HepG2 (cell line): ENCODE data around the gene CD28. TPM values are rescaled to one million over a fixed set of nuclear protein-coding genes. Genes with fewer than 3 reads are reported as not detected.

Source experiments
- ATAC-seq: fragments of 200-7000 bp; cut with Tn5 transposase; 3 replicates; pipeline ENCODE4 v1.9.1; 2020; ENCODE audit warnings: mild to moderate bottlenecking, moderate library complexity
- BruUV-seq: library from RNA; stranded (reverse); fragments of 400-500 nt; replicated peaks from 2 replicates; lab custom pipeline; 2021; lab: Mats Ljungman, UMichigan
- CTCF ChIA-PET: fragments of 300-600 bp; formaldehyde crosslinking; extraction: SDS; loops from one replicate; lab custom pipeline; 2021; ENCODE audit warnings: low total read pairs, inconsistent platforms, low intra/inter-chr PET ratio; lab: Yijun Ruan, JAX
- POLR2A ChIA-PET: fragments of 350-600 bp; sonication (Branson Sonifier 250); formaldehyde crosslinking; loops from one replicate; lab custom pipeline; 2020; ENCODE audit warnings: antibody characterized with exemption, inconsistent platforms; lab: Yijun Ruan, JAX
- DNase-seq: peaks from one replicate; pipeline ENCODE4 v3.0.0-alpha.2; 2015; ENCODE audit warnings: low spot score
- FAIRE-seq: peaks from 3 replicates; lab custom pipeline; 2011; peaks lifted over from hg19 to GRCh38; lab: Jason Lieb, UNC
- H2AFZ ChIP-seq: one replicate; pipeline ENCODE4 v1.6.1; 2011; ENCODE audit warnings: low read length, inconsistent platforms
- H3K27ac ChIP-seq: fragments of 300-600 bp; 3 replicates; pipeline ENCODE4 v1.8.0; 2011; ENCODE audit warnings: mixed run types, mild to moderate bottlenecking, mixed read lengths, low read length, inconsistent platforms; ENCODE audit not compliant: insufficient read depth; ENCODE audit errors: extremely low read length
- H3K27me3 ChIP-seq, 2 experiments: fragments of 200-600 bp in 1 of 2; 2 replicates in 1 of 2; 3 replicates in 1 of 2; pipeline versions ENCODE4 v1.6.0 to v1.8.0; 2011; ENCODE audit warnings: low read length in 2 of 2, mild to moderate bottlenecking in 2 of 2, moderate library complexity in 2 of 2, inconsistent platforms in 1 of 2; ENCODE audit not compliant: insufficient read depth in 2 of 2, control insufficient read depth in 1 of 2
- H3K36me3 ChIP-seq, 2 experiments: fragments of 200-600 bp in 1 of 2; replicated peaks in 1 of 2; 2 replicates in 1 of 2; 3 replicates in 1 of 2; pipeline versions ENCODE4 v1.5.1 to v1.8.0; 2011; ENCODE audit warnings: low read length in 2 of 2, inconsistent platforms in 1 of 2; ENCODE audit not compliant: insufficient read depth in 2 of 2, control insufficient read depth in 1 of 2
- H3K4me1 ChIP-seq: 2 replicates; pipeline ENCODE4 v1.5.1; 2012; ENCODE audit warnings: low read length, inconsistent platforms; ENCODE audit not compliant: insufficient read depth
- H3K4me2 ChIP-seq: 2 replicates; pipeline ENCODE4 v1.6.0; 2011; ENCODE audit warnings: low read depth, low read length, inconsistent platforms
- H3K4me3 ChIP-seq, 3 experiments: fragments of 200-600 bp in 1 of 3; sonication (generic), shearing (Covaris generic) in 1 of 3; replicated peaks in 1 of 3; 2 replicates each; pipeline ENCODE4 v1.5.1; 2011 to 2016; ENCODE audit warnings: low read length in 3 of 3, inconsistent platforms in 2 of 3, low read depth in 2 of 3, mild to moderate bottlenecking in 2 of 3, control low read depth in 1 of 3, mixed read lengths in 1 of 3; ENCODE audit not compliant: insufficient read depth in 1 of 3
- H3K79me2 ChIP-seq: one replicate; pipeline ENCODE4 v1.6.1; 2011; ENCODE audit warnings: low read length, inconsistent platforms; ENCODE audit not compliant: insufficient read depth
- H3K9ac ChIP-seq: 2 replicates; pipeline ENCODE4 v1.6.0; 2011; ENCODE audit warnings: mild to moderate bottlenecking, low read depth, low read length, inconsistent platforms; ENCODE audit not compliant: insufficient read depth
- H3K9me3 ChIP-seq: 2 replicates; pipeline ENCODE4 v1.5.1; 2012; ENCODE audit warnings: mild to moderate bottlenecking, low read length
- H4K20me1 ChIP-seq: 2 replicates; pipeline ENCODE4 v1.6.0; 2011; ENCODE audit warnings: inconsistent platforms, mild to moderate bottlenecking, low read length, moderate library complexity; ENCODE audit not compliant: insufficient read depth
- CAMTA2 ChIP-seq: sonication (generic); formaldehyde crosslinking; IDR thresholded peaks from 2 replicates; pipeline ENCODE4 v1.4.0; 2020; ENCODE audit warnings: mild to moderate bottlenecking, missing genetic modification reagents, borderline replicate concordance
- TBX3 ChIP-seq: fragments of 450-650 bp; IDR thresholded peaks from 2 replicates; pipeline ENCODE4 v1.6.1; 2017; ENCODE audit warnings: antibody characterized with exemption, mild to moderate bottlenecking, inconsistent platforms, borderline replicate concordance
- ZFP62 ChIP-seq: sonication (generic); formaldehyde crosslinking; IDR thresholded peaks from 2 replicates; pipeline ENCODE4 v1.4.0; 2020; ENCODE audit warnings: missing genetic modification reagents
- ZNF782 ChIP-seq: sonication (generic); formaldehyde crosslinking; IDR thresholded peaks from 2 replicates; pipeline ENCODE4 v1.4.0; 2020; ENCODE audit warnings: missing genetic modification reagents, mild to moderate bottlenecking, borderline replicate concordance
- ZSCAN21 ChIP-seq: sonication (generic); formaldehyde crosslinking; IDR thresholded peaks from 2 replicates; pipeline ENCODE4 v1.8.0; 2022; ENCODE audit warnings: mild to moderate bottlenecking, missing genetic modification reagents, moderate library complexity, borderline replicate concordance
- WGBS: methylation state at CpG from one replicate; pipeline ENCODE4 v1.1.6; 2017; ENCODE audit warnings: low lambda C conversion rate; 5-methylcytosine and 5-hydroxymethylcytosine counted together
- in situ Hi-C: cut with HindIII; loops from 2 replicates; pipeline ENCODE4 v1.10.0; 2017; ENCODE audit warnings: low pct_unique_long_range_greater_than_20kb; ENCODE audit not compliant: extremely low pct_ligation_motif_present
- intact Hi-C: fragments of 100-400 bp; cut with micrococcal nuclease; formaldehyde crosslinking; loops from one replicate; pipeline ENCODE4 v1.10.0; 2022; ENCODE audit not compliant: unreplicated experiment
- polyA plus RNA-seq, 8 experiments: library from polyadenylated mRNA; depleted of rRNA in 3 of 8; stranded (reverse) in 7 of 8; unstranded in 1 of 8; fragments of >200 nt; fragmentation: Illumina TruSeq in 4 of 8; extraction: Trizol in 4 of 8; gene quantifications; 2 replicates each; pipeline versions ENCODE4 v1.2.1 to v1.2.3, GENCODE V29; 2011 to 2016; ENCODE audit warnings: low read depth in 4 of 8, missing spikeins in 1 of 8, mixed read lengths in 1 of 8; ENCODE audit not compliant: insufficient read depth in 1 of 8
- total RNA-seq, 5 experiments: library from RNA; depleted of rRNA; stranded (reverse); fragments of >200 nt; fragmentation: Illumina TruSeq; extraction: Trizol; gene quantifications; 2 replicates each; pipeline ENCODE4 v1.2.3, GENCODE V29; 2016; ENCODE audit warnings: low read depth in 1 of 5
- TF ChIP-seq, protein P1 (sequence below): sonication (generic); formaldehyde crosslinking; IDR thresholded peaks from 2 replicates; pipeline ENCODE4 v1.5.0; 2020; ENCODE audit warnings: missing genetic modification reagents
- TF ChIP-seq, protein P2 (sequence below): sonication (generic); formaldehyde crosslinking; IDR thresholded peaks from 2 replicates; pipeline ENCODE4 v1.4.0; 2020; ENCODE audit warnings: missing genetic modification reagents, borderline replicate concordance
- TF ChIP-seq, protein P3 (sequence below): sonication (generic); formaldehyde crosslinking; IDR thresholded peaks from 2 replicates; pipeline ENCODE4 v1.4.0; 2020; ENCODE audit warnings: mild to moderate bottlenecking, missing genetic modification reagents

Gene CD28
- total and polyA plus RNA-seq, 2 of the 13 experiments (the other 11 are each of a cell fraction or from before 2014, with no cell fraction given): not detected

DNA sequence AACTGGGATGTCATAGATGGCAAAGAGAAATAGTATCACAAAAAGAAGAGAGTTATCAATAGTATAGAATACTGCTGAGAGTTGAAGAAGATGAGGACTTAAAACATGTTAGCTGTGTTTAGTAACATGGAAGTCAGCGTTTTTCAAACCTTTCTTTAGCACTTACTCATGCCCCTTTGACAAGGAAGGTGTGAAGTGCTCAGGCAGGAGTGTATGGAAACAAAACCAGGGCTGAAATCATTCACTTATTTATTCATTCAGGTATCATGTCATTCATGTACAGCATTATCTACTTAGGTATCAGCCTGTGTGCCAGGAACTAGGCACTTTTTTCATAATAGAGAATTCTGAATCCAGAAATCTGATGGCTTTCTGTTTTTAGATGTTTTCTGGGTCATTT is 27.2 kb downstream of the CD28 start:
- H3K27ac ChIP-seq: no peak overlapping the region
- H3K27me3 ChIP-seq: no peaks in the 10 kb centered on the region; a peak in 1 of 5 replicates
- H3K36me3 ChIP-seq: no peaks in the 10 kb centered on the region
- DNase-seq (no peak), ATAC-seq (no peak), FAIRE-seq (no peak)
- ChIA-PET POLR2A (no interaction called here), CTCF (no interaction called here)
- H3K4me2 ChIP-seq: no peak overlapping the region
- WGBS: 15% methylated on average over 1 of the region's 1 CpG
- H4K20me1 ChIP-seq: no peaks in the 10 kb centered on the region
- no peak overlapping the region for H3K4me3 ChIP-seq
- peaks cover 18% of the 10 kb centered on the region for H3K4me1 ChIP-seq
- H3K9ac ChIP-seq: no peak overlapping the region
- in situ Hi-C loops: no loop called here
- no peak overlapping the region for H2AFZ ChIP-seq
- no peaks in the 10 kb centered on the region for H3K9me3 ChIP-seq
- TF ChIP-seq TBX3: no peak
- intact Hi-C loops: no loop called here
- no TSS peak for BruUV-seq
- no peaks in the 10 kb centered on the region for H3K79me2 ChIP-seq

DNA sequence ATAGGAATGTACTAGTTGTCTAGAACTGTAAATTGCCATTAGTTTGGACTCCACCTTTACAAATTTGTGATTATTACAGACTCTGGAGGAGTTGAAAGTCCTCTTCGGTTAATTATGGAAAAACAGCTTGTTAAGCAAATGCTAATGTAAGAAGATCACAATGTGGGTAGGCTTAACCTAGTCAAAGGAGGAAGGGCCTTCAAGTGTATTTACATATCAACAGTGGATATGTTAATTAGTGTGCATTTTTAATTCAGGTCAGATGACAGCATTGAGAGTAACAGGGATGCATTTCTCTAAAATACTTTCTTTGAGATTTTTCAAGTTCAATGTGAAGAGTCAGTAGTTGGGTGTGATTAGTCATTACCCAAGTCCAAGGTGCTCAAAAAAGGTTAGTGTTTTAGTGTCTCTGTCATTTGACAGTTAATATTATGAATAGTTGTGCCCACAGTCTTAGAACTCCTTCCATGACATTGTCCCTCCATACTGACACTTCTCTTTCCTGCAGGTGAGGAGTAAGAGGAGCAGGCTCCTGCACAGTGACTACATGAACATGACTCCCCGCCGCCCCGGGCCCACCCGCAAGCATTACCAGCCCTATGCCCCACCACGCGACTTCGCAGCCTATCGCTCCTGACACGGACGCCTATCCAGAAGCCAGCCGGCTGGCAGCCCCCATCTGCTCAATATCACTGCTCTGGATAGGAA is 28.0 kb downstream of the CD28 start:
- no peaks in the 10 kb centered on the region for H3K36me3 ChIP-seq
- no TSS peak for BruUV-seq
- FAIRE-seq (no peak), DNase-seq (no peak), ATAC-seq (no peak)
- H3K27me3 ChIP-seq: no peaks in the 10 kb centered on the region; a peak in 1 of 5 replicates
- no peaks in the 10 kb centered on the region for H3K9me3 ChIP-seq
- POLR2A ChIA-PET: no interaction called here
- 94% methylated on average over 12 of the region's 12 CpGs for WGBS
- H3K4me2 ChIP-seq: no peak overlapping the region
- no peaks in the 10 kb centered on the region for H3K79me2 ChIP-seq
- no peak overlapping the region for H2AFZ ChIP-seq
- CTCF ChIA-PET: no interaction called here
- no peak overlapping the region for H3K4me3 ChIP-seq
- H3K4me1 ChIP-seq: peaks cover 18% of the 10 kb centered on the region
- TF ChIP-seq CAMTA2 (CRISPR knock-in tag) (no peak), ZFP62 (CRISPR knock-in tag) (no peak), ZSCAN21 (CRISPR knock-in tag) (no peak), ZNF782 (CRISPR knock-in tag) (no peak)
- TF ChIP-seq, protein P1, sequence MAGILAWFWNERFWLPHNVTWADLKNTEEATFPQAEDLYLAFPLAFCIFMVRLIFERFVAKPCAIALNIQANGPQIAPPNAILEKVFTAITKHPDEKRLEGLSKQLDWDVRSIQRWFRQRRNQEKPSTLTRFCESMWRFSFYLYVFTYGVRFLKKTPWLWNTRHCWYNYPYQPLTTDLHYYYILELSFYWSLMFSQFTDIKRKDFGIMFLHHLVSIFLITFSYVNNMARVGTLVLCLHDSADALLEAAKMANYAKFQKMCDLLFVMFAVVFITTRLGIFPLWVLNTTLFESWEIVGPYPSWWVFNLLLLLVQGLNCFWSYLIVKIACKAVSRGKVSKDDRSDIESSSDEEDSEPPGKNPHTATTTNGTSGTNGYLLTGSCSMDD: no peak
- TF ChIP-seq, protein P2, sequence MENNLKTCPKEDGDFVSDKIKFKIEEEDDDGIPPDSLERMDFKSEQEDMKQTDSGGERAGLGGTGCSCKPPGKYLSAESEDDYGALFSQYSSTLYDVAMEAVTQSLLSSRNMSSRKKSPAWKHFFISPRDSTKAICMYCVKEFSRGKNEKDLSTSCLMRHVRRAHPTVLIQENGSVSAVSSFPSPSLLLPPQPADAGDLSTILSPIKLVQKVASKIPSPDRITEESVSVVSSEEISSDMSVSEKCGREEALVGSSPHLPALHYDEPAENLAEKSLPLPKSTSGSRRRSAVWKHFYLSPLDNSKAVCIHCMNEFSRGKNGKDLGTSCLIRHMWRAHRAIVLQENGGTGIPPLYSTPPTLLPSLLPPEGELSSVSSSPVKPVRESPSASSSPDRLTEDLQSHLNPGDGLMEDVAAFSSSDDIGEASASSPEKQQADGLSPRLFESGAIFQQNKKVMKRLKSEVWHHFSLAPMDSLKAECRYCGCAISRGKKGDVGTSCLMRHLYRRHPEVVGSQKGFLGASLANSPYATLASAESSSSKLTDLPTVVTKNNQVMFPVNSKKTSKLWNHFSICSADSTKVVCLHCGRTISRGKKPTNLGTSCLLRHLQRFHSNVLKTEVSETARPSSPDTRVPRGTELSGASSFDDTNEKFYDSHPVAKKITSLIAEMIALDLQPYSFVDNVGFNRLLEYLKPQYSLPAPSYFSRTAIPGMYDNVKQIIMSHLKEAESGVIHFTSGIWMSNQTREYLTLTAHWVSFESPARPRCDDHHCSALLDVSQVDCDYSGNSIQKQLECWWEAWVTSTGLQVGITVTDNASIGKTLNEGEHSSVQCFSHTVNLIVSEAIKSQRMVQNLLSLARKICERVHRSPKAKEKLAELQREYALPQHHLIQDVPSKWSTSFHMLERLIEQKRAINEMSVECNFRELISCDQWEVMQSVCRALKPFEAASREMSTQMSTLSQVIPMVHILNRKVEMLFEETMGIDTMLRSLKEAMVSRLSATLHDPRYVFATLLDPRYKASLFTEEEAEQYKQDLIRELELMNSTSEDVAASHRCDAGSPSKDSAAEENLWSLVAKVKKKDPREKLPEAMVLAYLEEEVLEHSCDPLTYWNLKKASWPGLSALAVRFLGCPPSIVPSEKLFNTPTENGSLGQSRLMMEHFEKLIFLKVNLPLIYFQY (CRISPR knock-in tag): no peak
- TF ChIP-seq, protein P3, sequence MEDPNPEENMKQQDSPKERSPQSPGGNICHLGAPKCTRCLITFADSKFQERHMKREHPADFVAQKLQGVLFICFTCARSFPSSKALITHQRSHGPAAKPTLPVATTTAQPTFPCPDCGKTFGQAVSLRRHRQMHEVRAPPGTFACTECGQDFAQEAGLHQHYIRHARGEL: no peak
- H3K27ac ChIP-seq: no peak overlapping the region
- intact Hi-C loops: no loop called here
- in situ Hi-C loops: no loop called here
- no peak overlapping the region for H3K9ac ChIP-seq
- no peaks in the 10 kb centered on the region for H4K20me1 ChIP-seq
